Activated T-helper 1 cell treated with anti-CD3 and anti-CD28 coated beads, Interleukin-12 subunit alpha, Interleukin-12 subunit beta, Interleukin-2, Interleukin-4 antibody, amounts not matched to agents 30 ng/mL and 10 ng/mL and 1 ng/mL, durations not matched to agents 14 hours and 24 hours and 36 hours (primary cell): ENCODE data around the gene TFEB. TPM values are rescaled to one million over a fixed set of nuclear protein-coding genes. Genes with fewer than 3 reads are reported as not detected.

Experiments
- DNase-seq: peaks from one replicate; pipeline ENCODE4 v3.0.0; 2021; ENCODE audit warnings: low spot score
- H3K27ac Mint-ChIP-seq: one replicate; pipeline ENCODE4 v1.8.0; 2021; ENCODE audit warnings: mild to moderate bottlenecking, mixed read lengths
- H3K27me3 Mint-ChIP-seq: one replicate; pipeline ENCODE4 v1.8.0; 2022; ENCODE audit warnings: mild to moderate bottlenecking, moderate library complexity, mixed read lengths; ENCODE audit not compliant: insufficient read depth
- H3K36me3 Mint-ChIP-seq: one replicate; pipeline ENCODE4 v1.8.0; 2021; ENCODE audit warnings: low read depth, mixed read lengths
- H3K4me1 Mint-ChIP-seq: one replicate; pipeline ENCODE4 v1.8.0; 2021; ENCODE audit warnings: low read depth, mixed read lengths
- H3K4me3 Mint-ChIP-seq: one replicate; pipeline ENCODE4 v1.8.0; 2021; ENCODE audit warnings: mild to moderate bottlenecking, moderate library complexity, mixed read lengths
- H3K9me3 Mint-ChIP-seq: one replicate; pipeline ENCODE4 v1.8.0; 2021; ENCODE audit warnings: mixed read lengths
- intact Hi-C: fragments of 100-400 bp; cut with micrococcal nuclease; formaldehyde crosslinking; loops from one replicate; pipeline ENCODE4 v1.15.1; 2024
- total RNA-seq: library from RNA; stranded (reverse); gene quantifications from 2 replicates; pipeline ENCODE4 v1.2.3, GENCODE V29; 2022

Gene TFEB
- total RNA-seq, 1 donor from 2014 or later: 17.2 TPM

- DNase-seq: no peak
- no peaks in the 10 kb centered on the region for H3K36me3 Mint-ChIP-seq
- peaks cover 27% of the 10 kb centered on the region for H3K4me1 Mint-ChIP-seq
- H3K4me3 Mint-ChIP-seq: no peak overlapping the region
- no peaks in the 10 kb centered on the region for H3K27me3 Mint-ChIP-seq
- intact Hi-C loops: no loop called here
- no peaks in the 10 kb centered on the region for H3K9me3 Mint-ChIP-seq
- no peak overlapping the region for H3K27ac Mint-ChIP-seq
Observed at GRCh38 chr6:41708856-41709255, 26.6 kb downstream of the TFEB start.

- intact Hi-C loops: loop anchor here (1.0 kb wide), 1 partner anchor 28 kb away; the partner anchor contains the start of gene TFEB
- DNase-seq: peak; percentile 16
- peak overlapping the region; percentile 83 for H3K27ac Mint-ChIP-seq
- H3K4me3 Mint-ChIP-seq: peak overlapping the region; percentile 35
- H3K36me3 Mint-ChIP-seq: no peaks in the 10 kb centered on the region
- no peaks in the 10 kb centered on the region for H3K9me3 Mint-ChIP-seq
- no peaks in the 10 kb centered on the region for H3K27me3 Mint-ChIP-seq
- peaks cover 27% of the 10 kb centered on the region for H3K4me1 Mint-ChIP-seq
Observed at GRCh38 chr6:41707565-41708200, 27.7 kb downstream of the TFEB start.

GRCh38 chr6:41706876-41707564 lies 28.4 kb downstream of the TFEB start:
- no peaks in the 10 kb centered on the region for H3K27me3 Mint-ChIP-seq
- H3K27ac Mint-ChIP-seq: peak overlapping the region; percentile 83
- intact Hi-C loops: loop anchor here (1.0 kb wide), 1 partner anchor 28 kb away; the partner anchor contains the start of gene TFEB
- no peaks in the 10 kb centered on the region for H3K36me3 Mint-ChIP-seq
- peak overlapping the region; percentile 4 for H3K4me3 Mint-ChIP-seq
- peaks cover 27% of the 10 kb centered on the region for H3K4me1 Mint-ChIP-seq
- DNase-seq: no peak
- H3K9me3 Mint-ChIP-seq: no peaks in the 10 kb centered on the region

- H3K27me3 Mint-ChIP-seq: no peaks in the 10 kb centered on the region
- DNase-seq: peak; percentile 54
- peak overlapping the region; percentile 83 for H3K27ac Mint-ChIP-seq
- intact Hi-C loops: no loop called here
- no peak overlapping the region for H3K4me3 Mint-ChIP-seq
- peaks cover 27% of the 10 kb centered on the region for H3K4me1 Mint-ChIP-seq
- no peaks in the 10 kb centered on the region for H3K9me3 Mint-ChIP-seq
- H3K36me3 Mint-ChIP-seq: no peaks in the 10 kb centered on the region
Observed at GRCh38 chr6:41705996-41706835, 29.2 kb downstream of the TFEB start.

GRCh38 chr6:41705311-41705995 lies 30.0 kb downstream of the TFEB start:
- peaks cover 27% of the 10 kb centered on the region for H3K4me1 Mint-ChIP-seq
- H3K9me3 Mint-ChIP-seq: no peaks in the 10 kb centered on the region
- DNase-seq: no peak
- no peak overlapping the region for H3K4me3 Mint-ChIP-seq
- intact Hi-C loops: no loop called here
- no peaks in the 10 kb centered on the region for H3K27me3 Mint-ChIP-seq
- no peak overlapping the region for H3K27ac Mint-ChIP-seq
- H3K36me3 Mint-ChIP-seq: no peaks in the 10 kb centered on the region

- H3K36me3 Mint-ChIP-seq: no peaks in the 10 kb centered on the region
- H3K27ac Mint-ChIP-seq: peak overlapping the region; percentile 48
- peaks cover 27% of the 10 kb centered on the region for H3K4me1 Mint-ChIP-seq
- intact Hi-C loops: no loop called here
- H3K27me3 Mint-ChIP-seq: no peaks in the 10 kb centered on the region
- H3K9me3 Mint-ChIP-seq: no peaks in the 10 kb centered on the region
- no peak for DNase-seq
- no peak overlapping the region for H3K4me3 Mint-ChIP-seq
Observed at GRCh38 chr6:41704656-41705310, 30.6 kb downstream of the TFEB start.

- H3K4me3 Mint-ChIP-seq: no peak overlapping the region
- H3K27me3 Mint-ChIP-seq: no peaks in the 10 kb centered on the region
- H3K4me1 Mint-ChIP-seq: peaks cover 27% of the 10 kb centered on the region
- DNase-seq: no peak
- no peaks in the 10 kb centered on the region for H3K9me3 Mint-ChIP-seq
- H3K36me3 Mint-ChIP-seq: no peaks in the 10 kb centered on the region
- intact Hi-C loops: no loop called here
- no peak overlapping the region for H3K27ac Mint-ChIP-seq
Observed at GRCh38 chr6:41704028-41704427, 31.4 kb downstream of the TFEB start.

- Mint-ChIP-seq H3K27ac (no peak overlapping the region), H3K9me3 (no peaks in the 10 kb centered on the region), H3K36me3 (no peaks in the 10 kb centered on the region), H3K4me3 (no peak overlapping the region), H3K27me3 (no peaks in the 10 kb centered on the region), H3K4me1 (peaks cover 19% of the 10 kb centered on the region)
- intact Hi-C loops: no loop called here
- no peak for DNase-seq
Observed at GRCh38 chr6:41702771-41703494, 32.5 kb downstream of the TFEB start.

- H3K9me3 Mint-ChIP-seq: no peaks in the 10 kb centered on the region
- intact Hi-C loops: no loop called here
- no peak for DNase-seq
- no peaks in the 10 kb centered on the region for H3K36me3 Mint-ChIP-seq
- no peak overlapping the region for H3K27ac Mint-ChIP-seq
- no peaks in the 10 kb centered on the region for H3K27me3 Mint-ChIP-seq
- no peak overlapping the region for H3K4me3 Mint-ChIP-seq
- peaks cover 12% of the 10 kb centered on the region for H3K4me1 Mint-ChIP-seq
Observed at GRCh38 chr6:41702089-41702745, 33.2 kb downstream of the TFEB start.

- Mint-ChIP-seq H3K4me3 (no peak overlapping the region), H3K4me1 (no peaks in the 10 kb centered on the region), H3K36me3 (no peaks in the 10 kb centered on the region), H3K27me3 (no peaks in the 10 kb centered on the region), H3K27ac (no peak overlapping the region), H3K9me3 (no peaks in the 10 kb centered on the region)
- intact Hi-C loops: no loop called here
- no peak for DNase-seq
Observed at GRCh38 chr6:41700463-41701347, 34.7 kb downstream of the TFEB start.

GRCh38 chr6:41699063-41699462 lies 36.3 kb downstream of the TFEB start:
- Mint-ChIP-seq H3K27ac (no peak overlapping the region), H3K4me3 (no peak overlapping the region), H3K9me3 (no peaks in the 10 kb centered on the region), H3K36me3 (no peaks in the 10 kb centered on the region), H3K27me3 (no peaks in the 10 kb centered on the region), H3K4me1 (no peaks in the 10 kb centered on the region)
- intact Hi-C loops: no loop called here
- no peak for DNase-seq
